ENCODE results near the gene TP53RK.

Gene TP53RK

DNA sequence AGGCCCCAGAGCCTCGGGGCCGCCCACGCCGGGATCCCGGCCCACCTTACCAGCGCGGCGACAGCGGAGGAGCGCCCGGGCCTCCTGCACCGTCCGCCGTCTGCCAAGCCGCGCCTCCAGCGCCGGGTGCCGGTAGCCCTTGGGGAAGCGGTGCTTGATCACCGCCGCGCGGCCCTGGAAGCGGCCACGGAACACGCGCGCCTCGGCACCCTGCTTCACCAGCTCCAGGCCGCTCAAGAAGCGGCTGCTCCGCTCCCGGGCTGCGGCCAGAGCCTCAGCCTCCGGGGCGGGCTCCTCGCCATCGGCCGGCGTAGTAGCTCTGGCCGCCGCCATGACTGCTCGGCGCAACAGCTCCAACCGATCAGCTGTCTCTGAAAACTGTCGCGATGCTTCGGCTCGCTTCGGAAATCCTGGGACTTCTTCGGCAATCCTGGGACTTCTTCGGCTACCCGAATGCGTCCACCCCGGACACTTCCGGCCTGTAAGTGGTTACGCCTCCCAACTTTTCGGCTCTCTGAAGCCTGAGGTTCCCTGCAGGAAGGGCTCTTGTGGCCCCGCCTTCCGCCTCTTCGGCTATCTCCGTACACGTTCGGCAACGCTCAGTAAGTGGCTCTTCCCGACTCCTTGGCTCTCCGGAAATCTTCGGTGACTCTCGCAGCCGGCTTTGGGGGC, at the start of gene TP53RK:
Gene TP53RK (minus strand): TSS at position 363 of the 672 bp plus-strand sequence. CDS start 30 bp downstream, at position 333.
- H3K27ac ChIP-seq (ENCODE audit: low read depth, low read length), result peak within 1 kb of the TSS; percentile 89
- peak within 1 kb of the TSS; percentile 80 to 87 (median 85) for H3K4me3 ChIP-seq (ENCODE audit: low read depth in 1 of 5, low read length in 5 of 5)
- peak within 1 kb of the TSS; percentile 86 to 97 (median 96) for H3K9ac ChIP-seq (ENCODE audit: low read length in 5 of 5)
- H3K27me3 ChIP-seq (ENCODE audit: control insufficient read depth in 5 of 5, insufficient read depth in 4 of 5, low read length in 5 of 5), result no peaks in the 10 kb centered on the region
- H3K9me3 ChIP-seq (ENCODE audit: control insufficient read depth in 5 of 5, low read length in 5 of 5), result no peaks in the 10 kb centered on the region
- peaks cover 5 to 25% (median 22%) of the 10 kb centered on the region in 5 donors for H3K4me1 ChIP-seq (ENCODE audit: control insufficient read depth in 5 of 5, insufficient read depth in 5 of 5, low read length in 5 of 5)
- peaks cover 5 to 11% (median 7%) of the 10 kb centered on the region in 5 donors for H3K36me3 ChIP-seq (ENCODE audit: control insufficient read depth in 5 of 5, insufficient read depth in 5 of 5, low read length in 5 of 5)

GRCh38 chr20:46735436-46735835, 46.2 kb upstream of the TP53RK start:
- no peak overlapping the region for H3K9ac ChIP-seq (ENCODE audit: low read length in 5 of 5)
- peaks cover 0 to 8% (median 0%) of the 10 kb centered on the region in 5 donors for H3K36me3 ChIP-seq (ENCODE audit: control insufficient read depth in 5 of 5, insufficient read depth in 5 of 5, low read length in 5 of 5)
- peaks cover 0 to 12% (median 0%) of the 10 kb centered on the region in 5 donors for H3K27me3 ChIP-seq (ENCODE audit: control insufficient read depth in 5 of 5, insufficient read depth in 4 of 5, low read length in 5 of 5)
- H3K27ac ChIP-seq (ENCODE audit: low read depth, low read length), result no peak overlapping the region
- H3K4me1 ChIP-seq (ENCODE audit: control insufficient read depth in 5 of 5, insufficient read depth in 5 of 5, low read length in 5 of 5), result no peaks in the 10 kb centered on the region
- H3K9me3 ChIP-seq (ENCODE audit: control insufficient read depth in 5 of 5, low read length in 5 of 5), result peaks cover 0 to 2% (median 0%) of the 10 kb centered on the region in 5 donors
- no peak overlapping the region for H3K4me3 ChIP-seq (ENCODE audit: low read depth in 1 of 5, low read length in 5 of 5)

DNA sequence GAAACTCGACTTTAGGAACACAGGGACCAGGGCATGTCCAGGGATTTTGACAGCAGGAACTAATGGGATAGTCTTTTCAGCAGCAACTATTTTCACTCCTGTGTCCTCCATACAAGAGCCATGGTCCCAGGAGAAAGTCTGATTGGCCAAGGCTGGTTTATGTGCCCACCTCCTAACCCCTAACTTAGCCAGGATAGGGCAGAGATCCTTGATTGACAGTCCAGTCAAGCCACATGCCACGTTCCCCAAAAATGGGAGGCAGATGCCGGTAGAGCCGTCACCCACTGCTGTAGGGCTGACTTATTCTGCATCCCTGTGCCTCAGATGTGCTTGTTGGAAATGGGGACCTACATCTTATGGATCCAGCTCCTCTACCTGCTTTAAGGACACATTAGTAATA, 42.5 kb upstream of the TP53RK start:
- H3K9ac ChIP-seq (ENCODE audit: low read length in 5 of 5), result no peak overlapping the region
- no peaks in the 10 kb centered on the region for H3K9me3 ChIP-seq (ENCODE audit: control insufficient read depth in 5 of 5, low read length in 5 of 5)
- H3K4me3 ChIP-seq (ENCODE audit: low read depth in 1 of 5, low read length in 5 of 5), result no peak overlapping the region
- H3K27me3 ChIP-seq (ENCODE audit: control insufficient read depth in 5 of 5, insufficient read depth in 4 of 5, low read length in 5 of 5), result no peaks in the 10 kb centered on the region
- H3K36me3 ChIP-seq (ENCODE audit: control insufficient read depth in 5 of 5, insufficient read depth in 5 of 5, low read length in 5 of 5), result peaks cover 0 to 15% (median 7%) of the 10 kb centered on the region in 5 donors
- no peaks in the 10 kb centered on the region for H3K4me1 ChIP-seq (ENCODE audit: control insufficient read depth in 5 of 5, insufficient read depth in 5 of 5, low read length in 5 of 5)
- no peak overlapping the region for H3K27ac ChIP-seq (ENCODE audit: low read depth, low read length)

- no peaks in the 10 kb centered on the region for H3K4me1 ChIP-seq (ENCODE audit: control insufficient read depth in 5 of 5, insufficient read depth in 5 of 5, low read length in 5 of 5)
- no peak overlapping the region for H3K9ac ChIP-seq (ENCODE audit: low read length in 5 of 5)
- no peaks in the 10 kb centered on the region for H3K27me3 ChIP-seq (ENCODE audit: control insufficient read depth in 5 of 5, insufficient read depth in 4 of 5, low read length in 5 of 5)
- H3K4me3 ChIP-seq (ENCODE audit: low read depth in 1 of 5, low read length in 5 of 5), result no peak overlapping the region
- peaks cover 0 to 22% (median 14%) of the 10 kb centered on the region in 5 donors for H3K36me3 ChIP-seq (ENCODE audit: control insufficient read depth in 5 of 5, insufficient read depth in 5 of 5, low read length in 5 of 5)
- no peak overlapping the region for H3K27ac ChIP-seq (ENCODE audit: low read depth, low read length)
- peaks cover 0 to 12% (median 9%) of the 10 kb centered on the region in 5 donors for H3K9me3 ChIP-seq (ENCODE audit: control insufficient read depth in 5 of 5, low read length in 5 of 5)
Observed at GRCh38 chr20:46725186-46726165, 36.2 kb upstream of the TP53RK start.

- Histone ChIP-seq H3K9me3 (ENCODE audit: control insufficient read depth in 5 of 5, low read length in 5 of 5) (peaks cover 0 to 12% (median 9%) of the 10 kb centered on the region in 5 donors), H3K36me3 (ENCODE audit: control insufficient read depth in 5 of 5, insufficient read depth in 5 of 5, low read length in 5 of 5) (peaks cover 0 to 22% (median 14%) of the 10 kb centered on the region in 5 donors), H3K27me3 (ENCODE audit: control insufficient read depth in 5 of 5, insufficient read depth in 4 of 5, low read length in 5 of 5) (no peaks in the 10 kb centered on the region), H3K4me1 (ENCODE audit: control insufficient read depth in 5 of 5, insufficient read depth in 5 of 5, low read length in 5 of 5) (no peaks in the 10 kb centered on the region), H3K4me3 (ENCODE audit: low read depth in 1 of 5, low read length in 5 of 5) (no peak overlapping the region), H3K27ac (ENCODE audit: low read depth, low read length) (no peak overlapping the region), H3K9ac (ENCODE audit: low read length in 5 of 5) (no peak overlapping the region)
Observed at GRCh38 chr20:46724343-46724959, 35.2 kb upstream of the TP53RK start.

DNA sequence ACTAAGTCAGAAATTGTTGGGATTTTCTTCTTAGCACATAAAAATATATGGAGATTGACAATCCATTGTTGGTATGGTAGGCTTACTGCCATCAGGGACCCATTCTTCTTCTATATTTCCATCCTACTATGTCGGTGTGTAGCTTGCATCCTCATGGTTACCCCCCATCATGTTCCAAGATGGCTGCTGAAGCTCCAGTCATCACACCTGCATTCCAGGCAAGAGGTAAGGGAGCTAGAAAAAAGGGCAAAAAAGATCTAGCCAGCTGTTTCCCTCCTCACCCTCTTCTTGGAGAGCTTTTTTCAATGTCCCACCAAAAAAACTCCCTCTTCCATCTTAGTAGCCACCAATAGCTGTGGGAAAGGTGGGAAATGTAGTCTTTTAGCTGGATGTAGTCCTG, 33.8 kb upstream of the TP53RK start:
- Histone ChIP-seq H3K36me3 (ENCODE audit: control insufficient read depth in 5 of 5, insufficient read depth in 5 of 5, low read length in 5 of 5) (peaks cover 0 to 16% (median 8%) of the 10 kb centered on the region in 5 donors), H3K27me3 (ENCODE audit: control insufficient read depth in 5 of 5, insufficient read depth in 4 of 5, low read length in 5 of 5) (no peaks in the 10 kb centered on the region), H3K4me1 (ENCODE audit: control insufficient read depth in 5 of 5, insufficient read depth in 5 of 5, low read length in 5 of 5) (no peaks in the 10 kb centered on the region), H3K4me3 (ENCODE audit: low read depth in 1 of 5, low read length in 5 of 5) (no peak overlapping the region), H3K9me3 (ENCODE audit: control insufficient read depth in 5 of 5, low read length in 5 of 5) (peaks cover 0 to 12% (median 9%) of the 10 kb centered on the region in 5 donors), H3K9ac (ENCODE audit: low read length in 5 of 5) (no peak overlapping the region), H3K27ac (ENCODE audit: low read depth, low read length) (no peak overlapping the region)

DNA sequence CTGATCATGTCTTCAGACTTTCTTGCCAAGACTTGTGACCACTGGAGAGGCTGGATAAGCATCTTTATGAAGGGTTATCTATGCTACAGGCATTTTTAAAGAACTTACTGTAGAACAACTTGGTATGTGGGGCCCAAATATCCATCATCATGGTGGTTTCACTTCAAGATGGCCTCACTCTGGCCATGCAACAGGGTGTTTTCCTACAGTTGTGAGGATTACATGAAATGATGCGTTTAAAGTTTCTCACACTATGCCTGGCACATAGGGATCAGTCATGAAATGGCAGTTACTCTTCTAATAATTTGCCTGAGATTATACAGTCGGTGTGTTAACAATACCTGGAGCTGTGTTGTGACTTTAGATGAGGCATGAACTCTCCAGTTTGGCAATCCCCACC, 33.2 kb upstream of the TP53RK start:
- Histone ChIP-seq H3K27ac (ENCODE audit: low read depth, low read length) (no peak overlapping the region), H3K9ac (ENCODE audit: low read length in 5 of 5) (no peak overlapping the region)

GRCh38 chr20:46721476-46721875, 32.2 kb upstream of the TP53RK start:
- Histone ChIP-seq H3K9ac (ENCODE audit: low read length in 5 of 5) (no peak overlapping the region), H3K27ac (ENCODE audit: low read depth, low read length) (no peak overlapping the region), H3K27me3 (ENCODE audit: control insufficient read depth in 5 of 5, insufficient read depth in 4 of 5, low read length in 5 of 5) (no peaks in the 10 kb centered on the region), H3K4me3 (ENCODE audit: low read depth in 1 of 5, low read length in 5 of 5) (no peak overlapping the region), H3K4me1 (ENCODE audit: control insufficient read depth in 5 of 5, insufficient read depth in 5 of 5, low read length in 5 of 5) (no peaks in the 10 kb centered on the region), H3K9me3 (ENCODE audit: control insufficient read depth in 5 of 5, low read length in 5 of 5) (peaks cover 0 to 12% (median 9%) of the 10 kb centered on the region in 5 donors), H3K36me3 (ENCODE audit: control insufficient read depth in 5 of 5, insufficient read depth in 5 of 5, low read length in 5 of 5) (peaks cover 0 to 10% (median 6%) of the 10 kb centered on the region in 5 donors)

More for the DNA sequence above, 33.2 kb upstream of the TP53RK start:
- Histone ChIP-seq H3K4me3 (ENCODE audit: low read depth in 1 of 5, low read length in 5 of 5) (no peak overlapping the region), H3K4me1 (ENCODE audit: control insufficient read depth in 5 of 5, insufficient read depth in 5 of 5, low read length in 5 of 5) (no peaks in the 10 kb centered on the region), H3K9me3 (ENCODE audit: control insufficient read depth in 5 of 5, low read length in 5 of 5) (peaks cover 0 to 12% (median 9%) of the 10 kb centered on the region in 5 donors), H3K36me3 (ENCODE audit: control insufficient read depth in 5 of 5, insufficient read depth in 5 of 5, low read length in 5 of 5) (peaks cover 0 to 14% (median 7%) of the 10 kb centered on the region in 5 donors), H3K27me3 (ENCODE audit: control insufficient read depth in 5 of 5, insufficient read depth in 4 of 5, low read length in 5 of 5) (no peaks in the 10 kb centered on the region)

GRCh38 chr20:46720776-46721425, 31.7 kb upstream of the TP53RK start:
- Histone ChIP-seq H3K9ac (ENCODE audit: low read length in 5 of 5) (no peak overlapping the region), H3K36me3 (ENCODE audit: control insufficient read depth in 5 of 5, insufficient read depth in 5 of 5, low read length in 5 of 5) (peaks cover 0 to 7% (median 5%) of the 10 kb centered on the region in 5 donors), H3K4me3 (ENCODE audit: low read depth in 1 of 5, low read length in 5 of 5) (no peak overlapping the region), H3K27me3 (ENCODE audit: control insufficient read depth in 5 of 5, insufficient read depth in 4 of 5, low read length in 5 of 5) (no peaks in the 10 kb centered on the region), H3K27ac (ENCODE audit: low read depth, low read length) (no peak overlapping the region), H3K4me1 (ENCODE audit: control insufficient read depth in 5 of 5, insufficient read depth in 5 of 5, low read length in 5 of 5) (peaks cover 0 to under 1% (median 0%) of the 10 kb centered on the region in 5 donors), H3K9me3 (ENCODE audit: control insufficient read depth in 5 of 5, low read length in 5 of 5) (peaks cover 0 to 12% (median 9%) of the 10 kb centered on the region in 5 donors)
